Measurements from ENCODE around the gene TULP4.

DNA sequence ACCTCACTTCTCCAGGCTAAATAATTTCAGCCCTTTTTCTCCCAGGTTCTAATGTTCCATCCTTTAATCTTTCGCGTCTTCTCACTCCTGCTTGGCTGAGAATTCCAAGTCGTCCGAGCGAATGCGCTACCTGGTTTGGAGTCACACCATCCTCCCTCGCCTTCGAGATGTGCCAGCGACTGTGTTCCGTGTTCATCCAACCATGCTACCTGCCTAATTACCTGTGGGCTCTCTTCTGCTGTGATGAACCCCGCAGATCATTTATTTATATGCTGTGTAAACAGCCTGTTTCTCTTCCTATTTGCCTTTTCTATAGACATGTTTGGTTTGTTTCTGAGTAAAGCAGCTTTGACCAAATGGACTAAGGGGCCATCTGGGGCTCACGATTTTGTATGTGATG, 164.1 kb downstream of the TULP4 start:
- TF ChIP-seq, protein P1, sequence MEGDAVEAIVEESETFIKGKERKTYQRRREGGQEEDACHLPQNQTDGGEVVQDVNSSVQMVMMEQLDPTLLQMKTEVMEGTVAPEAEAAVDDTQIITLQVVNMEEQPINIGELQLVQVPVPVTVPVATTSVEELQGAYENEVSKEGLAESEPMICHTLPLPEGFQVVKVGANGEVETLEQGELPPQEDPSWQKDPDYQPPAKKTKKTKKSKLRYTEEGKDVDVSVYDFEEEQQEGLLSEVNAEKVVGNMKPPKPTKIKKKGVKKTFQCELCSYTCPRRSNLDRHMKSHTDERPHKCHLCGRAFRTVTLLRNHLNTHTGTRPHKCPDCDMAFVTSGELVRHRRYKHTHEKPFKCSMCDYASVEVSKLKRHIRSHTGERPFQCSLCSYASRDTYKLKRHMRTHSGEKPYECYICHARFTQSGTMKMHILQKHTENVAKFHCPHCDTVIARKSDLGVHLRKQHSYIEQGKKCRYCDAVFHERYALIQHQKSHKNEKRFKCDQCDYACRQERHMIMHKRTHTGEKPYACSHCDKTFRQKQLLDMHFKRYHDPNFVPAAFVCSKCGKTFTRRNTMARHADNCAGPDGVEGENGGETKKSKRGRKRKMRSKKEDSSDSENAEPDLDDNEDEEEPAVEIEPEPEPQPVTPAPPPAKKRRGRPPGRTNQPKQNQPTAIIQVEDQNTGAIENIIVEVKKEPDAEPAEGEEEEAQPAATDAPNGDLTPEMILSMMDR (IDR thresholded peaks at IDR 0.05): no peak
- TF ChIP-seq OVOL2 (CRISPR knock-in tag; IDR thresholded peaks at IDR 0.05; ENCODE audit: borderline replicate concordance) (no peak), JUN (CRISPR knock-in tag; IDR thresholded peaks at IDR 0.05) (no peak), FOXK1 (CRISPR knock-in tag; IDR thresholded peaks at IDR 0.05) (no peak), MXD4 (CRISPR knock-in tag; IDR thresholded peaks at IDR 0.05; ENCODE audit: borderline replicate concordance) (no peak), ESRRA (CRISPR knock-in tag; IDR thresholded peaks at IDR 0.05; ENCODE audit: borderline replicate concordance) (no peak), ZBTB21 (CRISPR knock-in tag; IDR thresholded peaks at IDR 0.05; ENCODE audit: borderline replicate concordance) (no peak)
- TF ChIP-seq, protein P2, sequence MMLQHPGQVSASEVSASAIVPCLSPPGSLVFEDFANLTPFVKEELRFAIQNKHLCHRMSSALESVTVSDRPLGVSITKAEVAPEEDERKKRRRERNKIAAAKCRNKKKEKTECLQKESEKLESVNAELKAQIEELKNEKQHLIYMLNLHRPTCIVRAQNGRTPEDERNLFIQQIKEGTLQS (CRISPR knock-in tag; conservative IDR thresholded peaks at IDR 0.05): no peak
- TF ChIP-seq, protein P3, sequence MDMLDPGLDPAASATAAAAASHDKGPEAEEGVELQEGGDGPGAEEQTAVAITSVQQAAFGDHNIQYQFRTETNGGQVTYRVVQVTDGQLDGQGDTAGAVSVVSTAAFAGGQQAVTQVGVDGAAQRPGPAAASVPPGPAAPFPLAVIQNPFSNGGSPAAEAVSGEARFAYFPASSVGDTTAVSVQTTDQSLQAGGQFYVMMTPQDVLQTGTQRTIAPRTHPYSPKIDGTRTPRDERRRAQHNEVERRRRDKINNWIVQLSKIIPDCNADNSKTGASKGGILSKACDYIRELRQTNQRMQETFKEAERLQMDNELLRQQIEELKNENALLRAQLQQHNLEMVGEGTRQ (CRISPR knock-in tag; IDR thresholded peaks at IDR 0.05): no peak
- TF ChIP-seq, protein P4, sequence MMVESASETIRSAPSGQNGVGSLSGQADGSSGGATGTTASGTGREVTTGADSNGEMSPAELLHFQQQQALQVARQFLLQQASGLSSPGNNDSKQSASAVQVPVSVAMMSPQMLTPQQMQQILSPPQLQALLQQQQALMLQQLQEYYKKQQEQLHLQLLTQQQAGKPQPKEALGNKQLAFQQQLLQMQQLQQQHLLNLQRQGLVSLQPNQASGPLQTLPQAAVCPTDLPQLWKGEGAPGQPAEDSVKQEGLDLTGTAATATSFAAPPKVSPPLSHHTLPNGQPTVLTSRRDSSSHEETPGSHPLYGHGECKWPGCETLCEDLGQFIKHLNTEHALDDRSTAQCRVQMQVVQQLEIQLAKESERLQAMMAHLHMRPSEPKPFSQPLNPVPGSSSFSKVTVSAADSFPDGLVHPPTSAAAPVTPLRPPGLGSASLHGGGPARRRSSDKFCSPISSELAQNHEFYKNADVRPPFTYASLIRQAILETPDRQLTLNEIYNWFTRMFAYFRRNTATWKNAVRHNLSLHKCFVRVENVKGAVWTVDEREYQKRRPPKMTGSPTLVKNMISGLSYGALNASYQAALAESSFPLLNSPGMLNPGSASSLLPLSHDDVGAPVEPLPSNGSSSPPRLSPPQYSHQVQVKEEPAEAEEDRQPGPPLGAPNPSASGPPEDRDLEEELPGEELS (CRISPR knock-in tag; IDR thresholded peaks at IDR 0.05): no peak
- TF ChIP-seq, protein P5, sequence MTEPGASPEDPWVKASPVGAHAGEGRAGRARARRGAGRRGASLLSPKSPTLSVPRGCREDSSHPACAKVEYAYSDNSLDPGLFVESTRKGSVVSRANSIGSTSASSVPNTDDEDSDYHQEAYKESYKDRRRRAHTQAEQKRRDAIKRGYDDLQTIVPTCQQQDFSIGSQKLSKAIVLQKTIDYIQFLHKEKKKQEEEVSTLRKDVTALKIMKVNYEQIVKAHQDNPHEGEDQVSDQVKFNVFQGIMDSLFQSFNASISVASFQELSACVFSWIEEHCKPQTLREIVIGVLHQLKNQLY (CRISPR knock-in tag; IDR thresholded peaks at IDR 0.05): no peak
